Right ventricle myocardium superior (tissue), 1 donor: ENCODE results near the gene VPS13D. TPM values are rescaled to one million over a fixed set of nuclear protein-coding genes. Genes with fewer than 3 reads are reported as not detected.
A peak's percentile ranks its signal among the peaks of the same experiment; 100 is the strongest.

Source experiments
- ATAC-seq: fragments of 200-7000 bp; cut with Tn5 transposase; one replicate; pipeline ENCODE4 v1.9.1; 2020; ENCODE audit warnings: mild to moderate bottlenecking; ENCODE audit not compliant: poor library complexity
- DNase-seq: peaks from one replicate; pipeline ENCODE4 v3.0.0-alpha.2; 2020
- intact Hi-C: fragments of 100-400 bp; cut with DNase I; formaldehyde crosslinking; loops from one replicate; pipeline ENCODE4 v1.11.2; 2022
- total RNA-seq: library from RNA; stranded (reverse); fragmentation: NEBNext Ultra II Directional; extraction: Animal tissue kit (Norgen Biotek cat#: 25700); gene quantifications from one replicate; pipeline ENCODE4 v1.2.1, GENCODE V29; 2021
- donor health status: DM: no; HTN: yes; CAD: no; lungs with severe emphysema.

The VPS13D gene
- total RNA-seq, 1 donor from 2014 or later: 63.3 TPM

DNA sequence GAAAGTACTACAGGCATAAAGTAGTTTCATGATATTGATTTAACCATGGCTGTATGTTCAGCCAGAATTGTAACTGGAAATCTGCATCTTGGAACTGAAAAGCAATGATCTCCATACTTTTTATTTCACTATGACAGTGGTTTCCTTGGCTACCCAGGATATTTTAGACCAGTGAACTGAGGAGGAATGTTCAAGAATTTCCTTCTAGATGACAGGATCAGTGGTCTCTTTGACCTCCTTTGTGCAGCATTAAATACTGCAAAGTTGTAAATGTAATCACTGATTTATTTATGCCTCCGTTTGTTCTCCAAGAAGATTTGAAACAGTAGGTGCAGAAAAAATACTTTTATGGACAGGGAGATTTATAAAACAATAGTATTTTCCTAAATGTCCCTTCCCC, 39.5 kb downstream of the VPS13D start:
- DNase-seq (no peak), ATAC-seq (no peak)
- intact Hi-C loops: no loop called here

DNA sequence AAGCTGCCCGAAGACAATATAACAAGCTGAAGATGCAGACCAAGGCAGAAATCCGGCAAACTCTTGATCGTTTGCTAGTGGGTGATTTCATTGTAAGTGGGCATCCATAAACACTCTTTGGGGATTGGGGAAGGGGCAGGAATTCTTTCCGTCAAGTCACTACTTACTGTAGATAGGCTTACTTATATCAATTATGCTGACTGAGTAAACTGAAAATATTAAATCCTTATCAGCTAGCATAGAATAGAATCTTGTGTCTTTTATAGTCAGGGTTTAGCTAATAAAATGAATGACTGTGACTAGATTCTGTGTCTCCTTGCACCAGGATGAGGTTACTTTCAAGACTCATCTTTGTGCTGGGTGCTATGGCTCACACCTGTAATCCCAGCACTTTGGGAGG, 41.2 kb downstream of the VPS13D start:
- intact Hi-C loops: no loop called here

DNA sequence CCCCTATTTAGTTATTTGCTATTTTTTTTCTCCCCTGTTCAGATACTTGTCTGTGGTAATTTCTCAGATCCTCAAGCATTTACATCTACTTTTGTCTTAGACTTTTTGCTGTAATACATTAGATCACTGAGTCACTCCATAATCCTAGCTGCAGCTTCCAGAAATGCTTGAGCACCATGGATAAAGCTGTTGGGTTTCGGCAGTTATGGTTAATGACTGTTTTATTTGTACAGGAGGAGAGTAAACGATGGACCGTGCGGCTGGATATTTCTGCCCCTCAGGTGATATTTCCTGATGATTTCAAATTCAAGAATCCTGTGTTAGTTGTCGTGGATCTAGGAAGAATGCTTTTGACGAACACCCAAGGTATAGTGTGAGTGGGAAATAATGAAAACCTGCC, 42.9 kb downstream of the VPS13D start:
- intact Hi-C loops: no loop called here
- DNase-seq (no peak), ATAC-seq (no peak)

More for the DNA sequence above, 41.2 kb downstream of the VPS13D start:
- DNase-seq: no peak
- ATAC-seq: no peak

DNA sequence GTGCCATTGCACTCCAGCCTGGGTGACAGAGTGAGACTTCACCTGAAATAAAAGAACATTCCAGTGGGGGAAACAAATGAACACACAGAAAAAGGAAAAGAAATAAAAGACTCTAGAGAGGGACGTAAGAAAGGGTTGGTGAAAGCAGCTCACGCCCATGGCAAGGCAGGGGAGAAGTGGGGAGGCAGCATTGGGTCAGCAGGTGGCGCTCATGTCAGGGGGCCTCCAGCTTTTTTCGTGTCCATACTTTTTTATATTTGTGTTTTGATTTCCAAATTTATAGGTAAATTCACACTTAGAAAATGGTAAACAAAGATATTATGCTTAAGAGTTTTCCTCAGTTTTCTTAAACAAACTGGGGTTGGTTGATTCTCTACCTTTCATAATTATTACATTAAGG, 45.5 kb downstream of the VPS13D start:
- intact Hi-C loops: no loop called here
- DNase-seq: peak; percentile 47
- no peak for ATAC-seq

DNA sequence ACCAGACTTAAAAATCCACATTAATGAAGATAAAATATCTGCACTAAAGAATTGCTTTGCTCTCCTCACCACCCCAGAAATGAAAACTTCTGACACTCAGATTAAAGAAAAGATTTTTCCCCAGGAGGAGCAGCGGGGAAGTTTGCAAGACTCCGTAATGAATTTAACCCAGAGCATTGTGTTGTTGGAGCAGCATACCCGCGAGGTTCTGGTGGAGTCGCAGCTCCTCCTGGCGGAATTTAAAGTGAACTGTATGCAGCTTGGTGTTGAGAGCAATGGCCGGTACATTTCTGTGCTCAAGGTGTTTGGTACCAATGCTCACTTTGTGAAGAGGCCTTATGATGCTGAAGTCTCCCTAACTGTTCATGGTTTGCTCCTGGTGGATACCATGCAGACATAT, 46.4 kb downstream of the VPS13D start:
- intact Hi-C loops: no loop called here
- ATAC-seq: peak; percentile 47
- no peak for DNase-seq

DNA sequence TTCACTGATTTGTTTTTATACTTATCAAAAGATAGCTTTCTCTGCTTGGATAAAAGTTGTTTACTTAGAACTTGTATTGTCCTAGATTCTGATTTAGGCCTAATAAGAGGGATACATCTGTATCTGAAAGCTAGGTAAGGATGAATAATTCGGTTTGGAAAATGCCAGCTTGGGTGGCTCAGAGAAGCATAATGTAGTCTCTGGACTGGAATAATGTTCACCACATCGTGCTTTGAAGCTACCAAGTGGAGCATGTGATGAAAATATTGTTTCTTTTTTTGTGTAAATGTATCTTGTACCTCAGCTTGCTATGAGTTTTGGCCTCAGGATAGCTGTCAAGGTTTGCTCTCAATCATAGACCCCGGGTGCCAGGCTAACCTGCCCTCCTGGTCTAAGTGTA, 49.2 kb downstream of the VPS13D start:
- intact Hi-C loops: no loop called here
- no peak for DNase-seq

GRCh38 chr1:12279728-12280464, 50.1 kb downstream of the VPS13D start:
- ATAC-seq (peak; percentile 72), DNase-seq (no peak)
- intact Hi-C loops: no loop called here

More for the DNA sequence above, 49.2 kb downstream of the VPS13D start:
- ATAC-seq: no peak

DNA sequence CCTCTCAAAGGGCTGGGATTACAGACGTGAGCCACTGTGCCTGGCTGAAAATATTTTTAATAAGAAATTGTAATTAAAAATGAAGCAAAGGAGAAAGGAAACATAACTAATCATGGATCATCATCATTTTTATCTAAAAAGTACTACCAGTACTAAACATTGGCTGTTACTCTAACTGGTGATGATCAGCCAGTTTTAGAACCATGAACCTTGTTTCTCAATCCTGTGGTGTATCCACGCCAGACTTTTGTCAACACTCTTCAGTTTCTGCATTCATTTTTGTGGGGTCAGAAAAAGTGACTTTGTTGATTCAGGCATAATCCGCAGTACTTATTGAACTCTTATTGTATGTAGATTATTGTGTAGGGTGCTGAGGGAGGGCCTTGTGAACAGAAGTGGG, 52.3 kb downstream of the VPS13D start:
- DNase-seq (no peak), ATAC-seq (no peak)
- intact Hi-C loops: no loop called here

DNA sequence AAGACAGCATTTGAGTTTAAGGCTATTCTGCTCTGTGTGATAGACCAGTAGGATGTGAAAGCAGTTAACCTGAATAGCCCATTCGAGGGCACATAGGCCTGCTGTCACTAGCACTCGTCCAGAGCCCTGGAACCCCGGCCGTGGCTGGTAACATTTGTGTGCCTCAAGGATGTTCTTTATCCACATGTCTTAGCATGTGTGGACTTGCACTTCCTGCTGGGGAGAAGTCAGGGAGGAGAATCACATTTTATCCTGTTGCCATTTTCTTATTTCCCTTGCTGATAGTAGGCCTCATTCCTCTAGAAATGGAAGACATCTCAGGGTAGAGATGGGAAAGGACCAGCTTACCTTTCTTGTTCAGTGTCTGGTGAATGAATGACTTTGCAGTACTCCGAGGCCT, 54.7 kb downstream of the VPS13D start:
- ATAC-seq (no peak), DNase-seq (no peak)
- intact Hi-C loops: no loop called here

- ATAC-seq (no peak), DNase-seq (no peak)
- intact Hi-C loops: no loop called here
Measured at GRCh38 chr1:12285496-12286143, 55.8 kb downstream of the VPS13D start.

DNA sequence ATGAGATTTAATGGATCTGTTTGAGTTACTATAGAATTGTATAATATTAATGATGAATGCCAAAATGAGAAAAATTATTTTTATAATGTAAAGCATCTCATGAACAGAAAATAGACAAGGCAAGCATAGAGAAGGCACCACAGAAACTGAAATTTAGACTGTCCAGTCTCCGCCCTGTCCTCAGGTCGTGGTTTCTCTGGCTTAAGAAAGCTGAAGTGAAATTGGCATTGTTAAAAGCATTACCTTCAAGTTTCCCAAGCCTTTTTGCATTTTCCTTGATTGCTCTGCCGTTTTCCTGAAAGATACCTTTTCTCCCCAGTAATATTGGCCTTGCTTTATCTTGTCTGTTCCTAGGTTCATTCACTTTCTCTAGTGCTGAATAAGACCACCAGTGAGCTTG, 58.0 kb downstream of the VPS13D start:
- ATAC-seq (no peak), DNase-seq (no peak)
- intact Hi-C loops: no loop called here

GRCh38 chr1:12290828-12291227, 61.0 kb downstream of the VPS13D start:
- intact Hi-C loops: no loop called here
- DNase-seq (no peak), ATAC-seq (peak; percentile 73)

DNA sequence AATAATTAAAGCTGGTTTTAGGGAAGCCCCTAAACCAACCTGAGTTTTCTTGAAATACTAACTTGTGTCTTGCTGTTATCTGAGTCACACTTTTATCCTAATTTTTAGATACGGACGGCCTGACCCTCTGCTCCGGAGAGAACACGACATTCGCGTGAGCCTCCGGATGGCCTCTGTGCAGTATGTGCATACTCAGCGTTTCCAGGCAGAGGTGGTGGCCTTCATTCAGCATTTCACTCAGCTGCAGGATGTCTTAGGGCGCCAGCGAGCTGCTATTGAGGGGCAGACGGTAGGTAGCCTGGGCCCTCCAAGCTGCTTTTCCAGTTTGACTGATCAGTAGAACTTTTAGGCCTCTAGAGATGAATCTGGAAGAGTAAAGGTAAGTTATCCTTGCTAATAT, 63.6 kb downstream of the VPS13D start:
- ATAC-seq: no peak
- DNase-seq: no peak
- intact Hi-C loops: no loop called here

DNA sequence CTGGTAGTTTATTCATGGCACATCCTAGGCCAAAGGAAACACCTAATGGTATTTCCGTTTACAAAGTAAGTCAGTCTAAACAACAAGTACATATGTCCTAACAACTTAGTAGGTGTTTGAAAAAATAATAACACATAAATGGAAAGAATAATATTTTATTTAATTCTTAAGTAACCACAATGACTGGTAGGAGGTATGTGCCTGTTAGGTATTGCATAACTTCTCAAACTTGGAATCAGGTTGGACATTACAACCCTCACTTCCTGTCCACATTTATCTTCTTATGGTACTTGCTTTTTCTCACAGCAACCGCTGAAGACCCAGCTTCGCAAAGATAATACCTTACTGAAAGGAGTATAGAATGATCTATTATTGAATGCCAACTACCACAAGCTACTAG, 64.2 kb downstream of the VPS13D start:
- ATAC-seq (no peak), DNase-seq (no peak)
- intact Hi-C loops: no loop called here

DNA sequence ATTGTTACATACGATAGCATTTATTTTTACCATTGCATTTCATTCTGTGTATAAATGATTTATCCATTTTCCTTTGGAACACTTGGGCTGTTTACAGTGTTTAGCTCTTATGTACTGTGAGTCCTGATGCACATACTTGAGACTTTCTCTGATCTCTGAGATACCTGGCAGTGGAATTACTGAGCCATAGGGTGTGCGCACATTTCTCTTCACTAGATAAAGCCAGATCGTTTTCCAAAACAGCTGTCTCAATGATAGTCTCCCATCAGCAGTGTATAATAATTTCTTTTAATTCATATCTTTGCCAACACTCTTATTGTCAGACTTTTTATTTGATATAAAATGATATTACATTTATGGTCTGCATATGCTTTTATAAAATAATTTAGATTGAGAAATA, 66.2 kb downstream of the VPS13D start:
- DNase-seq (no peak), ATAC-seq (no peak)
- intact Hi-C loops: no loop called here

DNA sequence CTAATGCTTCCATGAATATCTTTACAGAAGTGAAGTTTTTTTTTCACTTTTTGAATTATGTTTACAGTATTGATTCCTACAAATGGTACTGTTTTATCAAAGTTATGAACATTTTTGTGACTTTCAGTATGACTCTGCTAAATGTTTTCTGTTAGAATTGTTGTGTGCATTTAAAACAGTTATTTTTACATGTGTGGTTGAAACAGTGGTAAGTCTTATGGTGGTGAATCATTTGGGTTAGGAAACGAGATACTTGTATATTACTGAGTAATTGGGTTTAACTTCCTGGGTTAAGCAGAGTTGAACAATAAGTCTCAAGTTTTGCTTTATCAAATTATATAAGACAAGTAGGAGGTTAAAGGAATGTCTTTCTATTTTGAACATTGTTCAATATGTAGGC, 66.8 kb downstream of the VPS13D start:
- intact Hi-C loops: no loop called here
- DNase-seq (no peak), ATAC-seq (no peak)

DNA sequence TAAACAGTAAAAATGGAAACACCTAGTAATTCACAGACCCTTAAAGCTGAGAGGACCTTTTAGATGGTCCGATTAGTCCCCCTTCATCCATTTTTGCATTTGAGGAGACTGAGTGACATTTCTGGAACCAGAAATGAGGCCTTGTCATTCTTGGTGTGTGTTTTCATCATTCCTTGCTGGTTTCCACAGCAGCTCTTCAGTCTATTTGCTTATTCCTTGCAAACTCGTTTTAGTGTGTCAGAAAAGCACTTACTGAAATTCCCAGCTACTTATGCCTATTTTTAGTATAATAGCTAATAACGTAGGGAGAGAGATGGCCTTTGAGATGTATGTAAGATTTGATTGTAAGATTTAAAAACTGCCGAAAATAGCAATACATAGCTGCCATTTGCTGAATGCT, 70.9 kb downstream of the VPS13D start:
- intact Hi-C loops: no loop called here
- no peak for DNase-seq

DNA sequence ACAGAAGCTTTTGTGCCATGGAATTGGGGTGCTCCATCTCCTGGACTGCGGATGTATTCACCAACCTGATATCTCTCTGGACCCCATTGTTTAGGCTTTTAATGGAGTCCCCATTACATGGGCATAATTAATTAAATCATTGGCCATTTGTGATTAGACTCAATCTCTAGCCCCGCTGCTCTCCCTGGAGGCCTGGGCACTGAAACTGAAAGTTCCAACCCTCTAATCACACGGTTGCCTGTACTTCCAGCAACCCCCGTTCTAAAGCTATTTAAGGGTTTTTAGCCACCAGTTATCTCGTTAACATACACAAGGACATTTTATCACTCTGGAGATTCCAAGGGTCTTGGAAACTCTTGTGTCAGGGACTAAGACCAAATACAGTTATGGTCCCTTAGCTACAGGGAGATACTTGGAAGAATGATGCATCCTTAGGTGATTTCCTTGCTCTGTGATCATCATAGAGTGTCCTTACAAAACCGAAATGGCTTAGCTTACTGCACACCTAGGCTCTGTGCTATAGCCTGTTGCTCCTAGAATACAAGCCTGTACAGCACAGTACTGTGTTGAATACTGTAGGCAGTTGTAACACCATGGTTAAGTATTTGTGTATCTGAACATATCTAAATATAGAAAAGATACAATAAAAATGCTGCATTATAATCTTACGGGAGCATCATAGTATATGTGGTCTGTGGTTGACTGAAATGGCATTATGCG, 71.8 kb downstream of the VPS13D start:
- ATAC-seq: peak; percentile 45
- DNase-seq: no peak
- intact Hi-C loops: no loop called here

More for the DNA sequence above, 70.9 kb downstream of the VPS13D start:
- ATAC-seq: no peak

- DNase-seq (no peak), ATAC-seq (no peak)
- intact Hi-C loops: no loop called here
Measured at GRCh38 chr1:12302798-12303447, 73.1 kb downstream of the VPS13D start.
